Mesenchymal stem cell (in vitro differentiated cells and primary cell): ENCODE data around the gene EYA4.

Experiments
- DNase-seq: peaks from one replicate; pipeline ENCODE4 v3.0.0-alpha.2; 2013
- H2AFZ ChIP-seq: one replicate; pipeline ENCODE4 v1.6.1; 2013; ENCODE audit warnings: low read depth, mild to moderate bottlenecking, control low read depth, inconsistent platforms, low read length, moderate library complexity
- H2AK5ac ChIP-seq: 2 replicates; pipeline ENCODE4 v1.6.1; 2013; ENCODE audit warnings: low read length, moderate library complexity, mild to moderate bottlenecking, inconsistent platforms; ENCODE audit not compliant: severe bottlenecking
- H2BK120ac ChIP-seq: one replicate; pipeline ENCODE4 v1.6.1; 2013; ENCODE audit warnings: low read depth, mild to moderate bottlenecking, inconsistent platforms, low read length, moderate library complexity
- H2BK12ac ChIP-seq, 2 experiments: one replicate each; pipeline ENCODE4 v1.6.1; 2013; ENCODE audit warnings: inconsistent platforms in 2 of 2, low read length in 2 of 2, mild to moderate bottlenecking in 2 of 2, moderate library complexity in 2 of 2, control low read depth in 1 of 2
- H2BK15ac ChIP-seq: one replicate; pipeline ENCODE4 v1.6.1; 2013; ENCODE audit warnings: mild to moderate bottlenecking, low read depth, inconsistent platforms; ENCODE audit not compliant: poor library complexity, severe bottlenecking
- H2BK5ac ChIP-seq: 2 replicates; pipeline ENCODE4 v1.6.1; 2013; ENCODE audit warnings: low read depth, mild to moderate bottlenecking, low read length, control low read depth, inconsistent platforms; ENCODE audit not compliant: poor library complexity, severe bottlenecking
- H3K14ac ChIP-seq, 2 experiments: one replicate each; pipeline ENCODE4 v1.6.1; 2013; ENCODE audit warnings: inconsistent platforms in 2 of 2, low read length in 2 of 2, control low read depth in 1 of 2, mild to moderate bottlenecking in 1 of 2, moderate library complexity in 1 of 2
- H3K18ac ChIP-seq, 2 experiments: one replicate each; pipeline ENCODE4 v1.6.1; 2013; ENCODE audit warnings: inconsistent platforms in 2 of 2, low read length in 2 of 2, control low read depth in 1 of 2, low read depth in 1 of 2, mild to moderate bottlenecking in 1 of 2
- H3K23ac ChIP-seq, 2 experiments: one replicate each; pipeline ENCODE4 v1.6.1; 2013; ENCODE audit warnings: inconsistent platforms in 2 of 2, low read length in 2 of 2, mild to moderate bottlenecking in 2 of 2, moderate library complexity in 2 of 2, control low read depth in 1 of 2
- H3K27ac ChIP-seq: 2 replicates; pipeline ENCODE4 v1.5.1; 2013; ENCODE audit warnings: mild to moderate bottlenecking, moderate library complexity, low read length, control low read depth, inconsistent platforms; ENCODE audit not compliant: poor library complexity, severe bottlenecking
- H3K27me3 ChIP-seq, 2 experiments: 2 replicates each; pipeline versions ENCODE4 v1.6.1 to v1.7.0; 2013; ENCODE audit warnings: low read length in 2 of 2, mild to moderate bottlenecking in 2 of 2, moderate library complexity in 2 of 2, control low read depth in 1 of 2, inconsistent platforms in 1 of 2; ENCODE audit not compliant: control insufficient read depth in 1 of 2, insufficient read depth in 1 of 2
- H3K36me3 ChIP-seq, 2 experiments: 2 replicates each; pipeline versions ENCODE4 v1.6.1 to v1.7.0; 2013; ENCODE audit warnings: low read length in 2 of 2, control low read depth in 1 of 2, inconsistent platforms in 1 of 2, low read depth in 1 of 2, mild to moderate bottlenecking in 1 of 2; ENCODE audit not compliant: insufficient read depth in 2 of 2, control insufficient read depth in 1 of 2
- H3K4ac ChIP-seq, 2 experiments: one replicate each; pipeline ENCODE4 v1.6.1; 2013; ENCODE audit warnings: inconsistent platforms in 2 of 2, low read length in 2 of 2, mild to moderate bottlenecking in 2 of 2, moderate library complexity in 2 of 2, control low read depth in 1 of 2, low read depth in 1 of 2
- H3K4me1 ChIP-seq: 2 replicates; pipeline ENCODE4 v1.6.1; 2013; ENCODE audit warnings: low read depth, low read length, control low read depth; ENCODE audit not compliant: control insufficient read depth, insufficient read depth
- H3K4me2 ChIP-seq: 2 replicates; pipeline ENCODE4 v1.6.1; 2013; ENCODE audit warnings: low read length, mild to moderate bottlenecking, inconsistent platforms; ENCODE audit not compliant: poor library complexity, severe bottlenecking
- H3K4me3 ChIP-seq, 2 experiments: 2 replicates each; pipeline versions ENCODE4 v1.5.1 to v1.7.0; 2013; ENCODE audit warnings: low read length in 2 of 2, mild to moderate bottlenecking in 2 of 2, control low read depth in 1 of 2, low read depth in 1 of 2; ENCODE audit not compliant: insufficient read depth in 1 of 2
- H3K79me1 ChIP-seq: replicated peaks from 2 replicates; pipeline ENCODE4 v1.6.1; 2013; ENCODE audit warnings: mild to moderate bottlenecking, control low read depth, low read length, inconsistent platforms; ENCODE audit not compliant: poor library complexity, severe bottlenecking
- H3K9ac ChIP-seq: 2 replicates; pipeline ENCODE4 v1.7.0; 2013; ENCODE audit warnings: mild to moderate bottlenecking, low read length, moderate library complexity
- H3K9me3 ChIP-seq: 2 replicates; pipeline ENCODE4 v1.7.0; 2013; ENCODE audit warnings: mild to moderate bottlenecking, low read length; ENCODE audit not compliant: control insufficient read depth
- H4K8ac ChIP-seq: one replicate; pipeline ENCODE4 v1.6.1; 2013; ENCODE audit warnings: inconsistent platforms, mild to moderate bottlenecking, low read length, moderate library complexity
- H4K91ac ChIP-seq: one replicate; pipeline ENCODE4 v1.6.1; 2013; ENCODE audit warnings: mild to moderate bottlenecking, low read length, inconsistent platforms
- WGBS: methylation state at CpG from one replicate; pipeline ENCODE4 v1.1.7; 2013; ENCODE audit warnings: mixed read lengths; 5-methylcytosine and 5-hydroxymethylcytosine counted together

Gene EYA4

DNA sequence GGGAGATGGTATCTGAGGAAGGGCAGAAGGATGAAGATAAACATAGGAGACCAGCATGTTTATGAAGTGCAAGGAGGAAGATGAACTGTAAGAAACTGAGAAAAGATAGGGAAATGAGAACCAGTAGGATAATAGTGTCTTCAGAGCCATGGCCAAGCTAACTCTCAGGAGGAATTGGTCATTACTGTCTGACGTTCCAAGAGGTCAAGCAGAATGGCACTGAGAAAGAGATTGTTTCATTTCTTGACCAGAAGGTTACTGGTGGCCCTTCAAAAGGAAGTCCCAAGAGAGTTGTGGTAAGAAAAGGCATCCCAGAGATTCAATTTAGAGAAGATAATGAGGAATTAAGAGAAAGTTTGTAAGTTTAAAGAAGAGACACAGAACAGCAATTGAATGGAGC lies 47.5 kb downstream of the EYA4 start:
- Histone ChIP-seq H3K79me1 (no peaks in the 10 kb centered on the region), H3K27me3 (peaks cover 0 to 7% of the 10 kb centered on the region in 2 experiments), H2AK5ac (no peak overlapping the region), H4K8ac (no peak overlapping the region), H3K4ac (no peak overlapping the region), H2BK120ac (no peak overlapping the region), H3K4me1 (no peaks in the 10 kb centered on the region), H3K4me2 (no peak overlapping the region), H3K4me3 (no peak overlapping the region), H2AFZ (no peak overlapping the region), H3K9ac (no peak overlapping the region), H3K23ac (no peak overlapping the region), H3K36me3 (no peaks in the 10 kb centered on the region), H3K9me3 (no peaks in the 10 kb centered on the region), H2BK15ac (no peak overlapping the region), H3K14ac (no peak overlapping the region), H2BK12ac (no peak overlapping the region), H3K27ac (no peak overlapping the region), H2BK5ac (no peak overlapping the region), H3K18ac (no peak overlapping the region), H4K91ac (no peak overlapping the region)
- WGBS: 23% methylated on average over 1 of the region's 1 CpG
- peak; percentile 15 for DNase-seq

DNA sequence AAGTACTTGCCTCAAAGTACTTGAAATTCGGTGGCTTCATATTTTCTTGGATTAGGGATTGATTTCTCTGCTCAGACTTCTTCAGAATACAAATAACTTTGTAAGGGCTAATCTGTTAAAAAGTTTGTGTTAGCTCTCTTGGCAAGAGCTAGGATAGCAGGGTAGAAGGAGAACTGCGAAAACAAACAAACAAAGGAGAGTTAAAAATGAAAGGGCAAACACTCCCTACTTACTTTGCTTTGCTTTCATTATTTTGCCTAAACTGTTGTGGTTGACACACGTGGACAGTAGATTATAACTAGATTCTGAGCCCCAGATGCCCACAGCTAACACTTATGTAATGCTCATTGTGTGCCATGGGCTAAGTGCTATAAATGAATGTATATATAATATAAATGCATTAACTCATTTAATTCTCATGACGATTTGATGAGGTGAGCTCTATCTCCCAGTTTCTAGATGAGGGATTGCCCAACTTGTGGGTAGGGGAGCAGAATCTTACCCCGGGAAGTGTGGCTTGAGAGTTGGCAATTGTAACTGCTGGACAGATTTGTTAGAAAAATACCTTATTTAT lies 48.7 kb downstream of the EYA4 start:
- H3K4me3 ChIP-seq: no peak overlapping the region
- no peak for DNase-seq
- 97% methylated on average over 4 of the region's 5 CpGs for WGBS
- no peak overlapping the region for H2BK5ac ChIP-seq
- no peak overlapping the region for H2BK120ac ChIP-seq
- peaks cover 0 to 7% of the 10 kb centered on the region in 2 experiments for H3K27me3 ChIP-seq
- no peak overlapping the region for H3K27ac ChIP-seq
- H3K14ac ChIP-seq: no peak overlapping the region
- H2BK15ac ChIP-seq: no peak overlapping the region
- H3K36me3 ChIP-seq: no peaks in the 10 kb centered on the region
- no peaks in the 10 kb centered on the region for H3K4me1 ChIP-seq
- no peaks in the 10 kb centered on the region for H3K9me3 ChIP-seq
- H3K4me2 ChIP-seq: no peak overlapping the region
- no peak overlapping the region for H2AK5ac ChIP-seq
- H3K4ac ChIP-seq: no peak overlapping the region
- no peak overlapping the region for H3K18ac ChIP-seq
- no peak overlapping the region for H3K9ac ChIP-seq
- H3K23ac ChIP-seq: no peak overlapping the region
- H4K91ac ChIP-seq: no peak overlapping the region
- no peak overlapping the region for H2AFZ ChIP-seq
- no peak overlapping the region for H2BK12ac ChIP-seq
- H4K8ac ChIP-seq: no peak overlapping the region
- no peaks in the 10 kb centered on the region for H3K79me1 ChIP-seq

DNA sequence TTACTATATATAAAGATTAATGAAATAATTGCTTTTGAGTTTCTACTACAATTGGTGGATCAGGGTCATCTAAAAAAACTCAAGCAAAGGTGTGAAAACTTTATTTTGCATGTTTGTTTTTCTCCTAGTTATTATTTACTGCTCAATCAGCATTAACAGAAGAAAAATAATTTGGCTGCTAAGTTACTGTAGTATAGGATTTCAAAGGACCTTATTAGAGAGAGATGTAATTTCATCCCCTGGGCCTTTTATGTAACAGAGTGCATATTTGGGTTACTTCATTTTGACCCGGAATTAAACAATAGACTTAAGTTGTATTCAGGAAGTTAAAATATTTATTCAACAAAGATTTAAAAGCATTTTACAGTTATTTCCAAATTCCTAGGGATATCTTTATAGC lies 49.8 kb downstream of the EYA4 start:
- Histone ChIP-seq H3K27me3 (peaks cover under 1 to 3% of the 10 kb centered on the region in 2 experiments), H3K27ac (no peak overlapping the region), H3K79me1 (no peaks in the 10 kb centered on the region), H2AFZ (no peak overlapping the region), H2AK5ac (no peak overlapping the region), H2BK12ac (no peak overlapping the region), H4K8ac (no peak overlapping the region), H3K4me1 (no peaks in the 10 kb centered on the region), H3K9ac (no peak overlapping the region), H3K4me2 (no peak overlapping the region), H3K4me3 (no peak overlapping the region), H2BK120ac (no peak overlapping the region), H2BK15ac (no peak overlapping the region), H2BK5ac (no peak overlapping the region), H3K18ac (no peak overlapping the region), H3K9me3 (no peaks in the 10 kb centered on the region), H3K4ac (no peak overlapping the region), H3K36me3 (no peaks in the 10 kb centered on the region), H3K14ac (no peak overlapping the region), H3K23ac (no peak overlapping the region), H4K91ac (no peak overlapping the region)
- no CpG with 5 or more reads among the region's 1 CpG for WGBS
- no peak for DNase-seq

DNA sequence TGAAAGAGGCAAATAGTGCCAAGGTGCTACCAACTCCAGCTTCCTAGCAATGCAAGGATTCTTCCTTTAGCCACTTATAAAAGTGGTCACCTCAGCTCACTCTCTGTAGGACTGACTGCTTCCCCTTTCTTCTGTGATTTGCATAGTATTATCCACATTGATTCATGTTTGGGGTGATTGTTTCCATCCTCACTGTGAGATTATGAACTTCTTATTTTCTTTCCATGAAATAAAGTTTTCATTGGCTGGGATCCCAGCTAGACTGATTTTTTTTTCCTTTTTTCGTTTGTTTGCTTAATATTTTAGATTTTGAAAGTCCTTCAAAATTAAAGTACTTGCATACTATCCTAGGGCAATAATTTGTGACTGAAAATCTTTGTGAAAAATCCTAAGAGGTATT lies 50.5 kb downstream of the EYA4 start:
- Histone ChIP-seq H2AK5ac (no peak overlapping the region), H3K4me1 (no peaks in the 10 kb centered on the region), H2AFZ (no peak overlapping the region), H3K27ac (no peak overlapping the region), H3K9me3 (no peaks in the 10 kb centered on the region), H3K4me3 (no peak overlapping the region), H3K36me3 (no peaks in the 10 kb centered on the region), H2BK15ac (no peak overlapping the region), H4K8ac (no peak overlapping the region), H3K27me3 (peaks cover 0 to 4% of the 10 kb centered on the region in 2 experiments), H2BK120ac (no peak overlapping the region), H4K91ac (no peak overlapping the region), H3K18ac (no peak overlapping the region), H3K4ac (no peak overlapping the region), H3K4me2 (no peak overlapping the region), H3K14ac (no peak overlapping the region), H2BK12ac (no peak overlapping the region), H2BK5ac (no peak overlapping the region), H3K9ac (no peak overlapping the region), H3K79me1 (no peaks in the 10 kb centered on the region), H3K23ac (no peak overlapping the region)
- WGBS: no CpG with 5 or more reads among the region's 1 CpG
- DNase-seq: no peak
